Stimulated activated CD8-positive, alpha-beta memory T cell treated with anti-CD3 and anti-CD28 coated beads, Interleukin-12 subunit alpha, Interleukin-12 subunit beta, amount 100 ng/mL, for 24 hours (primary cell): ENCODE measurements around the gene TMPRSS6.

Source experiments
- DNase-seq: peaks from one replicate; pipeline ENCODE4 v3.0.0-alpha.2; 2020; ENCODE audit errors: extremely low read depth

Gene TMPRSS6

DNA sequence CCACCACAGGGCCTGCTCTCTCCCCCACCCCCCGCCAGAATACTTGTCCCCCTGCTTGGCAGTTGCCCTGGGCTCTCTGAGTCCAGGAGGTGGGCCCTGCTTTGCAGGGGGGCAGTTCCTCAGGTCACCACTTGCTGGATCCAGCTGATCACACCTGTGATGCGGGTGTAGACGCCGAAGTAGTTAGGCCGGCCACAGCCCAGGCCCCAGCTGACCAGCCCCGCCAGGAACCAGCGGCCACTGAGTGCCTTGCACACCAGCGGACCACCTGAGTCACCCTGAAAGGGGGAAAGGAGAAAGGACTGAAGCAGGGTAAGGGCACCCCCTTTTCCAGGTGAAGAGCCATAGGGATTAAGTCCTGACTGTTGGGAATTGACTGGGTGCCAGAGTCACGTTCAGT lies 43.6 kb downstream of the TMPRSS6 start:
- DNase-seq = no peak

GRCh38 chr22:37065180-37065579 lies 44.3 kb downstream of the TMPRSS6 start:
- no peak for DNase-seq

DNA sequence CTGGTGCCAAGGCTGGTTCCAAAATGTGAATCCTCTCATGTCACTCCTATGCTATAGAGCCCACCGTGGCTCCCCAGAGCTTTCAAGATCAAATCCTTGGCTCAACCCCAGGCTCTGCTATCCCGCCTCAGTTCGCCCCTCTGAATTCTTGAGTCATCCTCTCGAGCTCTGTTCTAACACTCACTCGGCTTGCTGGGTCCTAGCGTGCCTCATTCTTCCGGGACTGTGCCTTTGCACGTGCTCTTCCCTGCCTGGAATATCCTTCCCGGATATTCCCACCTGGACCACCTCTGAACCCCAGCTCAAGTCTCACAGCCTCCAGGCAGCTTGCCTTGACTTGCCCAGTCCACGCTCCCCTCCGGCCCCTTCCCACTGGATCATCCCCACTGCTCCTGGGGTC lies 45.0 kb downstream of the TMPRSS6 start:
- no peak for DNase-seq

DNA sequence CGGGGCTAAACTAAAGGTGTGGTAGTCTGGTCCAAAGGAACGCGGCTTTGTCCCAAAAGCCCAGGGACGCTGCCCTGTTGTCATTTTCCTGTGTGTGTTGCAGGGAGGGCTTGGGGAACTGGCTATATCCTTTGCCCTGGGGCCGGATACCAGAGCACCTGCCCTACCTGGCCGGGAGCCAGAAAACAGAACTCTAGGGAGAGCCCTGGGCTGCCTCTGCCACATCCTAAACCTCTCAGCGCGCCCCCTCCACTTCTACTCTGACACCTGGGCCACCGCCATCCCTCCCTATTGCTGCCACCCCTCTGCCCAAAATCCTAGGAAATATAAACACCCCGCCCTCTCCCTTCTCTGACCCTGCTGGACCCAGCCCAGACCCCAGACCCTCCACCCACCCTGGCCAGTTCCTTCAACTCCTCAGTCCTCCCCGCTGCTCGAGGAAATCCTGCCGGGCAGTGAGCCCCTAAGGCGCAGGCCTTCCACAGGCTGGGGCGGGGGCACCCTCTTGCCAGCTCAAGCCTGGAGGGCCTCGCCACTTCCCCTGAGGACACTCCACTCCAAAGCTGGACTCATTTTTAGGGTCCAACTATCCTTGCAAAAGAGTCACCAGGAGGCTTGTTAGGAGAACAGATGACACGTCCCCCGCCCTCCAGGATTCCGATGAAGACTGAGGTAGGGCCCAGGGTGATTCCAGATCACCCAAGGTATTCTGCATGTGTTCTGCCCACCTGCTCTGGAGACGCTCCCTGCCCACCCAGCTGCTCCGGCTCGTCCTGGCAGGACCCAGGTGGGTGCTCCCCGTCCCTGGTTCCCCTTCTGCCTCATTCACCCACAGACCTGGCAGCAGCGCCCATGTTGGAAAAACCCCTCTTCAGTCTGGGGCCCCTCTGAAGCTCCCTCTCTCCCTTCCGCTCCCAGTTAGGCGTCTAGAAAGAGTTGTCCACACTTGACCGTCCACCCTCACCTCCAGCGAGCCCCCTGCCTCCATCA lies 45.8 kb downstream of the TMPRSS6 start:
- no peak for DNase-seq

GRCh38 chr22:37062702-37063381 lies 46.7 kb downstream of the TMPRSS6 start:
- no peak for DNase-seq

- DNase-seq = no peak
Observed at GRCh38 chr22:37062376-37062675, 47.2 kb downstream of the TMPRSS6 start.

DNA sequence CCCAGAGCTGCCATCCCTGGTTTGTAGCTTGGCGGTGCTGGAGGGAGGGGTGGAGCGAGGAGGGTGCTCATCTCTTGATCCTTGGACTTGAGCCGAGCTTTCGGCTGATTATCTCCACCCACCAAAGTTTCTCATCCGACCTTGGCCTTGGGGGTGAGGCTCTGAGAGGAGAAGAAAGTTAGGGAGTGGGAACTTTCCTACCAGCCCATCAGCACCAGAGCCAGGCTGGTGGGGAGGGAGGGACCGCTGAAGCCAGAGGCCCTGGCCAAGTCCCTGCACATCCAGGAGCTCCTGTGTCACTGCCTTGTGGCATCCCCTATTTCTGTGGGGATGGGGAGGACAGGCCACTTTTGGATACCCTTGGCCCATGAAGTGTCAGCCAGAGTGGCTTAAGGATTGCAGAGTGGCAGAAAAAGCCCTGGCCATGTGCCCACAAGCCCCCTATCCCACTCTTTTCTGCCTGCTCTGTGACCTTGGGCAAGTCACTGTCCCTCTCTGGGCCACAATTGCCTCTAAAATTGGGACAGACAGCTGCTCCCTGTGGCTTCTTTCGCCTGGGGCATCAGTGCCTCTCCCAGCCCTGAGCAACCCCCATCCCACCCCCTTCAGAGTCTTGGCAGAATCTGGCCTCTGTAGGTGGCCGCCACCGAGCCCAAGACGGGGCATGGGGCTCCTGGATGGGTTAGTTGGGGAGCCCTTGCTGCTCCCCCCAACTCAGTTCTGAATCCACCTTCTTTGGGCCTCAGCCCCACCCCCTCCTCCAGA lies 47.7 kb downstream of the TMPRSS6 start:
- no peak for DNase-seq

GRCh38 chr22:37060801-37061610 lies 48.5 kb downstream of the TMPRSS6 start:
- DNase-seq = no peak

- no peak for DNase-seq
Observed at GRCh38 chr22:37059876-37060449, 49.5 kb downstream of the TMPRSS6 start.

- DNase-seq = no peak
Observed at GRCh38 chr22:37058917-37059701, 50.4 kb downstream of the TMPRSS6 start.

DNA sequence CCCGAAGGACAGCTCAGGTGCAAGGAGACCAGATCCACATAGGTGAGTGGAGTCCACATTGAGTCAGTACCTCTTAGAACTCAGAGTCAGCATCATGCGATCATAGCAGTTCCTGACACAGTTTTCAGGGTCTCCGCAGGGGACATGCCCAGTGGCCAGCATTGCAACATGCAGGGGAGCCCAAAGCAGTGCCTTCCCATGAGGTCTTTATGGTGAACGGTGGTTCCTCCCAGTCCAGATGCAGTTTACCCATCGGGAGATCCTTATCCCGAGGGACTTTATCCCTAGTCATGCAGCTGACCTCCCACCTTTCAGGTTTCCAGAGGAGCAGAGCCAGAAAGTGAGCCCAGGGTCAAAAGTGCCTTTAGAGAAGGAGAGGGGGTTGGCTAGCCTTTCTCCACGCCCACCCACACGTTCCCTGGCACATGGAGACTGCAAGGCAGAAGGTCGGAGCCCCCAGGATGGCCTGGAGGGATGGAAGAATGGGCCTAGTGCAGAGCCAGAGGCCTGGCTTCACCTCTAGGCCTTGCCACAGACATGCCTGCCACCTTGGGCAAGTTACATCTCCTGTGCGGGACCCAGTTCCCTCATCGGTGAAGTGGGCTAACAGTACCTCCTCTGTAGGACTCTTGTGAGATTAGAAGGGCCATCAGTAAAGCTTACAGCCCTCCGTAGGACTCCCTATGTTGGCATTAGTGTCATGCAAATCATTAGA lies 51.6 kb downstream of the TMPRSS6 start:
- no peak for DNase-seq

- no peak for DNase-seq
Observed at GRCh38 chr22:37057226-37057625, 52.3 kb downstream of the TMPRSS6 start.

DNA sequence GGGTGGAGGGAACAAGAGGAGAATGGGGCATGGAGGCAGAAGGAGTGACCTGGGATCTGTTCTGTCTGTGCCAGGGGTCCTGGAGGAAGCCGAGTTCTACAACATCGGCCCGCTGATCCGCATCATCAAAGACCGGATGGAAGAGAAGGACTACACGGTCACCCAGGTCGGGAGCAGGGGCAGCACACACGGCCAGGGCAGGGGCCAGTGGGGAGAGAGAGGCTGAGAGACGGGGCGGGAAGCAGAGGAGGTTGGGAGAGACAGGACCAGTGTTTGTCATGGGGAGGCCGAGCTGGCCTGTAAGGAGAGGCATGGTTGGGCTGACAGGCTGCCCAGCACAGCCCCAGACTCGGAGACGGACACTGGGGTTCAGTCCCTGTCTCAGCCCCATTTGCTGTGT lies 53.3 kb downstream of the TMPRSS6 start:
- DNase-seq = no peak

DNA sequence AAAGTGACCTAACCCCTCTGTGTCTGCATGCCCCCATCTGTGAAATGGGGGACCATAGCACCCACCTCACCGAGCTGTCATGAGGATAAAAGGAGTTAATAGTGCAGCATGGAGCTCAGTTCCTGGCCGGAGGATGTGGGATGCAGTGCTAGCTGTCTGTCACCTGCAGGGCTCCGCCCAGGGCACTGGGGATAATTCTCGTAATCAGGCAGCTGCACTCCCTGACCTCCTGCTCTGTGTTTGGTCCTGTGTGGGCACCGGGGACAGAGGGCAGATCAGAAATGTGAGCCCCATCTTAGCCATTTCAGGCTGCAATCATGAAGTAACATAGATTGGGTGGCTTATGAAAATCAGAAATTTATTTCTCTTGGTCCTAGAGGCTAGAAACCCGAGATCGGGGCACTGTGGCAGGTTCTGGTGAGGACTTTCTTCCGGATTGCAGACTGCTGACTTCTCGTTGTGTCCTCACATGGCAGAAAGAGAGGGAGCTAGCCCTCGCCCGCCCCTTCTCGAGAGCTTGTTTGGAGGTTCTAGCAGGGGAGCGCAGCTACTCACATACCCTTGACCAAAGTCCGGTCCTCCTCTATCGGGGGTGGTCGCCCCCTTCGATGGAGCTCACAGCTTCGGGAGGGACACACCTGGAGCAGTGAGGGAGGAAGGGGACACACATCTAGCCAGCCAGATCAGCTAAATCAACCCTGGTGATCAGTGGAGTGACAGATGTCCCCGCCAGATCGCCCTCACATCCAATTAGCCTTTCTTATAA lies 54.7 kb downstream of the TMPRSS6 start:
- no peak for DNase-seq

- DNase-seq = no peak
Observed at GRCh38 chr22:37054056-37054395, 55.5 kb downstream of the TMPRSS6 start.

GRCh38 chr22:37053310-37054055 lies 56.0 kb downstream of the TMPRSS6 start:
- no peak for DNase-seq

- DNase-seq = no peak
Observed at GRCh38 chr22:37052386-37053309, 56.9 kb downstream of the TMPRSS6 start.
